Measurements from ENCODE around the gene SPNS2.

Gene SPNS2

GRCh38 chr17:4554441-4554996 lies 55.8 kb downstream of the SPNS2 start:
- no peak for DNase-seq

GRCh38 chr17:4554997-4555799 lies 56.5 kb downstream of the SPNS2 start, which contains the start of gene MYBBP1A:
Gene MYBBP1A, minus strand, starts transcription at chr17:4555384. Its CDS starts 60 bp downstream, at chr17:4555324.
- DNase-seq, result peak; percentile 84

DNA sequence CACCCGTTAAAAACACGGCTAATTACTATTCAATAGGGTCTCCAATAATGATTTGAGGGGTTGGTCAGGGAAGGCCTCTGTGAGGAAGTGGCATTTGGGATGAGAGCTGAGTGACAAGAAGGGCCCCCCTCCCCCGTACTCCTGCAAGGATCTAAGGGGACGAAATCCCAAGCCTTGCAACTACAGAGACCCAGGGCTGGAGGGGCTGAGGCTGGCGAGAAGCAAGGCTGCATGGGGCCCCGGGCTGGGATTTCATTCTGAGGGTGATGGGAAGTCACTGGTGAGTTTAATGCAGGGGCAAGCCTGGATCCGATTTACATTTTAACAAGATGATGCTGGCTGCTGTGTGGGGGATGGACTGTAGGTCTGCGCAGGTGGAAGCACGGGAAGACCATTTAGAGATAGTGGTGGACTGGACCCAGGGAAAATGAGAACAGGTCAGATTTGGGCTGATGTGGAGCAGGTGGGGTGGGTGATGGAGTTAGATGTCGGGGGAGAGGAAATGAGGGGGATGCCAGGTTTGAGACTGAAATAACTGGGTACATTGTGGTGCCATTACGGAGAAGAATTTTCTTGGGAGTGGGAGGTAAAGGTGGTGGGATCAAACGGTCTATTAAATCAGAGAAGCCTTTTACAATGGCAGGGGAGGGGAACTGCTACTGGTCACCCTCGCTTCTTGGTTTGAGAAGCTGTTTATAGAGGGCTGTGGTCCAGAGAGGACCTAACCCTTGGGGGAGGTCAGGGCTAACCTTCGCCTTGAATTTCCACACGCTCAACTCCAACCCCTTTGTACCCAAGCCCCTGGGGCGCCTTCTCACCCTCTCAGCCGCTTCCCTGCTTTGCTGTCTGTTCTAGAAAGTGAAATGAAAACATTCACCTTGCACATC lies 57.4 kb downstream of the SPNS2 start:
- no peak for DNase-seq

- DNase-seq, result no peak
Measured at GRCh38 chr17:4556996-4557395, 58.3 kb downstream of the SPNS2 start.

DNA sequence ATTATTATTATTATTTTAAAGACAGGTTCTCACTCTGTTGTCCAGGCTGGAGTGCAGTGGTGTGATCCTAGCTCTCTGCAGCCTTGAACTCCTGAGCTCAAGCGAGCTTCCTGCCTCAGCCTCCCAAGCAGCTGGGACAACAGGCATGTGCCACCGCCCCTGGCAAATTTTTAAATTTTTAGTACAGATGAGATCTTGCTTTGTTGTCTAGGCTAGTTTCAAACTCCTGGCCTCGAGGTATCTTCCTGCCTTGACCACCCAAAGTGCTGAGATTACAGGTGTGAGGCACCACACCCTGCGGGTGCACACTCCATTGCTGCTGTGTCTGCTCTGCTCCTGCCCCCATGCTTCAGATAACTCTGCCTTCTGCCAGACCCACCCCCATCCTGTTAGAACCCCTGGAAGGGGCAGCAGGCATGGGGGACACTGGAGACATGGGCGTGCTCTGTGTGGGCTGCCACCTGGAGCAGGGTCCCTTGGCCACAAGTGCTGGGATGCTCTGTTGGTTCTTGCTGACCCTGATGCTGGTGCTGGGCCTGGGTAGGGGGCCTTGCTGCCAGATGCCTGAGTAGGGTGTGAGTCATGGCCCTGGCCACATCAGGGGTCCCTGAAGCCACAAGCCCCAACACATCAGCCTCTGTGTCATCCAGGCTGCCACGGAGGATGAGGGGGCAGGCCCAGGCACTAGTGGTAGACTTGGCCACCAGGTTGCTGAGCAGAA lies 59.1 kb downstream of the SPNS2 start:
- no peak for DNase-seq

- DNase-seq, result no peak
Measured at GRCh38 chr17:4558347-4558971, 59.8 kb downstream of the SPNS2 start.

DNA sequence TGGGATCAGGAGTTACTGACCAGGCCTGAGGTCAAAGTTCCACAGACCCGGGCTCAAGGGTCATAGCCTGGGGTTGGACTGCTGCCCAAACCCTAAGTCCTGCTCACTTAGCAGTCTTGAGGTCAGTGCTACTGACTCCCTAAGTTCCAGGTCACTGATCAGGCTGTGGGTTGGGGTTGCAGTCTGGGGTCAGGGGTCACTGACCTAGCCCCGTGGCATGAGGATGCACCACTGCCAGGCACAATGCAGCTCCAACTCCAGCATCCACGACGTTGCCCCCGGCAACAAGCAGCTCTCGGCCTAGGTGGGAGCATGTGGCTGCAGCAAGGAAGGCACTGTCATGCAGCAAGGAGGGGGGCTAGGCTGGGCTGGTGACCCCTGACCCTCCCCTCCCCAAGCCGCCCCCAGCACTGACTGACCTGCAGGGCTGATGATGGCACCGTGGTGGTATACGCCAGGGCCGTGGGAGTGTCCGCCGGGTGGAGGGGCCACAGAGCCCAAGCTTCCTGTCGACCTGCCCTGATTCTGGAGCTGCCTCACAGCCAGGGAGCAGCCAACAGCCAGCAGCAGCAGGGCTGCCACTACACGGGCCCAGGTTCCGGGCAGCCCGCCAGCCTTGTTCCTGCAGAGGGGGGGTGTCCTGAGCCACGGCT lies 60.6 kb downstream of the SPNS2 start:
- DNase-seq, result no peak

DNA sequence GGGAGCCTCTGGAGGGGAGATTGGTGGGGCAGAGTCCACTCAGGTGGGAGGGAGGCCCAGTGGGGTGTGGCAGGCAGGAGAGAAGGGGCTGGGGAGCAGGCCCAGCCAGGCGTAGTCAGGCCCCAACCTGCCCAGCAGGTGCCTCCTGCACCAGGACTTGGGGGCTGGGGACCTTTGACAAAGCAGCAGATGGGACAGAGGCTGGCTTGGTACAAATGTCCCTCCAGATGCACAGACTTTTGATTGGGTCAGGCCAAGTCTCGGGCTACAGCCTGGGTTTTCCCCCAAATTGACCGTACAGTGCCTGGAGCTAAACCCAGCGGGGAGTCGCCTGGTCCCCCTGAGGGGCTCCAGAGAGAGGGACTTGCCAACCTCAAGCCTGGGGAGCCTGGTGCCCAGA lies 61.3 kb downstream of the SPNS2 start:
- no peak for DNase-seq

DNA sequence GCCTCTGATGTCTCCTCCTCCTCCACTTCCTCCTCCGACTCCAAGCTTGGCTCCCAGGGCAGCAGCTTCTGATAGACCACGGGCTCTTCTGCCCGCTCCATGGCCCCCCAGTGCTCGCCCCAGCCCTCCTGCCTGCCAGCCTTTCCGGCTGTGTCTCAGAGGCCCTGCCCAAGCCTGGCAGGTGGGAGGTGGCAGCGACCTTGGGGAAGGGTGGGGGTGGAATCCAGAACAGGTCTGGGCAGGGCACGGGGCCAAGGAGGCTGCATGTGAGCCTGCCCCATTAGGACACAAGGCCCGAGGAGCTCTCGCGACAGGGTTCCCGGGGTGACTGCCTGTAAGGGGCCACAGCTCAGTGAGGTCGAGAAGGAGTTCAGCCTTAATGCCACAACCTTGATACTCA lies 61.7 kb downstream of the SPNS2 start, which contains the start of gene GGT6:
TSS of gene GGT6 (minus strand) at position 157 of the 400 bp plus-strand sequence. CDS start at position 101, 56 bp downstream.
- no peak for DNase-seq

GRCh38 chr17:4560837-4561256 lies 62.2 kb downstream of the SPNS2 start:
- no peak for DNase-seq

DNA sequence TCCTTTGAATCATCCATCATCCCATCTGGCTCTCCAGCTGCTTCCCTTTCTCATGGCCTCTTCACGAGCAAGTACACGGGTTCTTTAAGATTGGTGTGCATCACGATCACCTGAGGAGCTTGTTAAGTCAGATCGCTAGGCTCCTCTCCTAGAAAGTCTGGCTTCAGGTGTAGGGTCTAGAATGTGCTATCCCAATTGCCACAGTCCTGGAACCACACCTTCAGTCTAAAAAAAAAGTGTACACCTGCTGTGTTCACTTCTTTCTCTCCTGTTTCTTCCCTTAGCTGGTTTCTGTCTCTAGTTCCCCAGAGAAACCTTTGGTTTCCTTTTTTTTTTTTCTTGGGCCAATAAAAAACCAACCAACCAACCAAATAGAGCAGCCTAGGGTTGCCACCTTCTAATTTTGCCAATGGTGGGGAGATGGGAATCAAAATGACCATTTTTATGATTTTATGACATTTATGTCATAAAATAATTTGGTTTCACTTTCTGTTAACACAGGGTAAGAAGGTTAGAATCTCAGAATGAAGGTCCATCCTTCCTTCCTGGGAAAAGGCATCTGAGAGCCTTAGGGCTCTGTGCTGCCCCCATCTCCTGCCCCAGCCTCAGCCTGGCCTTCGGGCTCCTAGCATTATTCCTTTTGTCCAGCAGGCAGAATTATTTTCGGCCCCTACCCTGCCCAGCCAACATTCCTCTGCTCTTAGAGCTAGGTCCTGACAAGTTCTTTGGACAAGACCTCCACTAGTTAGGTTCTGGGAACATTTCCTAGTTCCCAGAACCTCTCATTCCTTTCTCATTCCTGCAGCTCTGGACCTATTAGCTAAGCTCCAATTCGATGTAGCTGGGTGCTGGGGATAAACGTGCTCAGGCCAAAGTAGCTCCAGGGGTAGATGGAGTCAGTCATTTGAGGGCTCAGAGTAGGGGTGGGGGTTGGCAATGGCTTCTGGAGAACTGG lies 63.6 kb downstream of the SPNS2 start:
- no peak for DNase-seq

- peak; percentile 60 for DNase-seq
Measured at GRCh38 chr17:4565209-4566141, 66.8 kb downstream of the SPNS2 start.

GRCh38 chr17:4566785-4567184 lies 68.1 kb downstream of the SPNS2 start:
- DNase-seq, result peak; percentile 45

GRCh38 chr17:4569591-4569990 lies 70.9 kb downstream of the SPNS2 start:
- no peak for DNase-seq

- DNase-seq, result no peak
Measured at GRCh38 chr17:4572131-4572530, 73.5 kb downstream of the SPNS2 start.

GRCh38 chr17:4573115-4573514 lies 74.4 kb downstream of the SPNS2 start:
- DNase-seq, result no peak

GRCh38 chr17:4573669-4574068 lies 75.0 kb downstream of the SPNS2 start:
- DNase-seq, result no peak

- no peak for DNase-seq
Measured at GRCh38 chr17:4574448-4575045, 75.9 kb downstream of the SPNS2 start.

DNA sequence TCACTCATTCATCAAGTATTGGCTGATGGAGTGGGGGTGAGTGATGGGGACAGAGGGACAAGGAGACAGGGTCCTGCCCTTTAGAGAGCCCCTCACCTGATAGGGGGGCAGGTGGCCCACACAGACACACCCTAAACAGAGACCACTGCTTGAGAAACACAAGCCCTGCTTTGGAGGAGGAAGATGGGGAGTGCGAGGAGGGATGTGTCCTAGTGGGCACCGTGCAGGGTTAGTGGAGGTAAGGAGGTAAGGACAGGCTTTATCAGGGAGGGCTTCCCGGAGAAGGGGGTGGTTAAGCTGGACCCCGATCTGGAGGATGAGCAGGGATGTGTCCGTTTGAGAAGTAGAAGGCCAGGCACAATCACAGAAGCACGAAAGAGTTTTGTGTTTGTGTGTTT lies 77.5 kb downstream of the SPNS2 start:
- DNase-seq, result no peak

All from NCI-H2227 treated with DMSO at 0.1 percent for 48 hours (cell line).